Mucosa of descending colon (tissue), 3 donors: ENCODE measurements around the gene HHAT. TPM values are rescaled to one million over a fixed set of nuclear protein-coding genes. Genes with fewer than 3 reads are reported as not detected.

Experiments
- ATAC-seq: fragments of 200-7000 bp; cut with Tn5 transposase; one replicate; pipeline ENCODE4 v1.9.1; 2020; ENCODE audit warnings: mild to moderate bottlenecking, moderate library complexity
- DNase-seq, 3 donors: peaks; one replicate each; pipeline ENCODE4 v3.0.0-alpha.2; 2020
- H3K36me3 ChIP-seq: fragments of 200-600 bp; one replicate; pipeline ENCODE4 v1.8.0; 2021; ENCODE audit warnings: low read depth, mild to moderate bottlenecking
- H3K4me1 ChIP-seq: fragments of 200-600 bp; one replicate; pipeline ENCODE4 v1.8.0; 2021; ENCODE audit warnings: low read depth, mild to moderate bottlenecking
- H3K4me3 ChIP-seq: fragments of 200-600 bp; one replicate; pipeline ENCODE4 v1.8.0; 2021; ENCODE audit warnings: mild to moderate bottlenecking
- H3K9me3 ChIP-seq: fragments of 200-600 bp; one replicate; pipeline ENCODE4 v1.8.0; 2021; ENCODE audit warnings: mild to moderate bottlenecking
- intact Hi-C, 2 donors: fragments of 100-400 bp; cut with DNase I in 1 of 2; cut with micrococcal nuclease in 1 of 2; formaldehyde crosslinking; loops; one replicate each; pipeline versions ENCODE4 v1.11.0 to v1.11.1; 2022; cut with DNase I, micrococcal nuclease
- total RNA-seq, 3 donors: library from RNA; stranded (reverse); fragmentation: NEBNext Ultra II Directional in 2 of 3; extraction: Animal tissue kit (Norgen Biotek cat#: 25700) in 2 of 3; gene quantifications; one replicate each; pipeline versions ENCODE4 v1.2.1 to v1.2.4, GENCODE V29; 2021 to 2023
- TF ChIP-seq, protein P1 (sequence below): fragments of 200-600 bp; IDR thresholded peaks from one replicate; pipeline ENCODE4 v1.8.0; 2022; ENCODE audit warnings: antibody characterized with exemption, mild to moderate bottlenecking
- donor health status: DM: no; HTN: no; CAD: no; lungs with moderate emphysema.
- donor health status: DM: no; HTN: no; CAD: no.
- donor health status: DM: no; HTN: yes; CAD: no.

HHAT gene
- total RNA-seq, 3 donors from 2014 or later: 4.1 to 8.6 (median 5.9) TPM

DNA sequence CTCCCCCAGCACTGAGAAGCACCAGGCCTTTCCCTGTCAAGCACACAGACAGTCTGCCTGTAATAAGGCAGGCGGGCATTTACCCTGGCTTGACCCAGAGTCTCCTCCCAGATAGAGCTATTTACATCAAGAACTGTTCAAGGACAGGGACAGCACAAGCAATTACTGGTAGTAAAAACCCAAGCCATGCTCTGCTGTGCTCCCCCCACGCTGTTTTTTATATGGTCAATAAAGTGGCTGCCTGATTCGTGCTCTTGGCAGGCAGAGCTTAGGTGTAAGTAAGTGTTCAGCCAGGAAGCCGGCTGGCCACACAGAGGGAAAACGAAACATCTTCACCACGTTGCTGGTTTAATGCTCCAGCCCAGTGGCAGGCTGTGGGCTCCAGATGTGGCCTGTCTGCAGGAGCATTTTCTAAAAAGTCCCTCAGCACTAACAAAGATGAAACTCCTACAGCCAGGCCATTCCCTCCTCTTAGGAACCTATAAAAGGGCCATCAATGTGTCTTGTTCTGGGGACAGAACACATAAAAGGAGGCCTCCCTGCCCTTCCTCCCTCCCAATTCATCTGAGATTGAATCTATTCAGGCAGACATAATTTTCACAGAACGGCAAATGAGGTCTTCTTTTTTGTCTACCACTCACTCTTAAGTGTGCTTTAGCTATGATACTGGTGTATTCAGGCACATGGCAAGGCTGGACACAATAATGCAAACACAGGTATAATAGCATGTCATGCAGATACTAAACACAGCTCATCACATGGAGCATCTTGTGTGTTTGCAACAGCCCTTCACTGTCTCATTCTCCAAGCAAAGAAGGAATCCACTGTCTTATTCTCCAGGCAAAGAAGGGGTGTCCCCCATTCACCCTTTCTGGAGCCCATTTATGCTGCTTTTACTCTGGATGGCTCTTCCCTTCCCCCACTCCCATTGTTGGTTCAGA, 378.9 kb downstream of the HHAT start:
- Histone ChIP-seq H3K36me3 (no peaks in the 10 kb centered on the region), H3K4me1 (peaks cover 12% of the 10 kb centered on the region), H3K9me3 (no peaks in the 10 kb centered on the region), H3K4me3 (no peak overlapping the region)
- peak in 2 of 3 donors; percentile 51 to 75 for DNase-seq
- intact Hi-C loops: no loop called here
- TF ChIP-seq, protein P1, sequence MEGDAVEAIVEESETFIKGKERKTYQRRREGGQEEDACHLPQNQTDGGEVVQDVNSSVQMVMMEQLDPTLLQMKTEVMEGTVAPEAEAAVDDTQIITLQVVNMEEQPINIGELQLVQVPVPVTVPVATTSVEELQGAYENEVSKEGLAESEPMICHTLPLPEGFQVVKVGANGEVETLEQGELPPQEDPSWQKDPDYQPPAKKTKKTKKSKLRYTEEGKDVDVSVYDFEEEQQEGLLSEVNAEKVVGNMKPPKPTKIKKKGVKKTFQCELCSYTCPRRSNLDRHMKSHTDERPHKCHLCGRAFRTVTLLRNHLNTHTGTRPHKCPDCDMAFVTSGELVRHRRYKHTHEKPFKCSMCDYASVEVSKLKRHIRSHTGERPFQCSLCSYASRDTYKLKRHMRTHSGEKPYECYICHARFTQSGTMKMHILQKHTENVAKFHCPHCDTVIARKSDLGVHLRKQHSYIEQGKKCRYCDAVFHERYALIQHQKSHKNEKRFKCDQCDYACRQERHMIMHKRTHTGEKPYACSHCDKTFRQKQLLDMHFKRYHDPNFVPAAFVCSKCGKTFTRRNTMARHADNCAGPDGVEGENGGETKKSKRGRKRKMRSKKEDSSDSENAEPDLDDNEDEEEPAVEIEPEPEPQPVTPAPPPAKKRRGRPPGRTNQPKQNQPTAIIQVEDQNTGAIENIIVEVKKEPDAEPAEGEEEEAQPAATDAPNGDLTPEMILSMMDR: no peak
- peak; percentile 89 for ATAC-seq

DNA sequence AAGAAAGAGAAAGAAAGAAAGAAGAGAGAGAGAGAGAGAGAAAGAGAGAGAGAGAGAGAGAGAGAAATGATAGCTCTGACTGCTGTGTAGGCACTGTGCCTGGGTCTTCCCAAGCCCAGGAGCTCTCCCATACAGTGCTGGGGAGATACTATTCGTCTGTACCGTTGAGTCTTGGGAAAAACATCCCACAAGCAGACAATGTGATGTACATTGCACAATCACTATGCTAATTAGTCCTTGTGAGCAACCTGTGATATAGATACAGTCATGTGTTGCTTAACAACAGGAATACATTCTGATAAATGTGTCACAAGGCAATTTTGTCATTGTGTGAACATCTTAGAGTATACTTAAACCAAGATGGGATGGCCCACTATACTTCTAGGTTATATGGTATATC, 381.0 kb downstream of the HHAT start:
- H3K4me1 ChIP-seq: peaks cover 12% of the 10 kb centered on the region
- TF ChIP-seq, protein P1: no peak
- intact Hi-C loops: no loop called here
- DNase-seq (no peak), ATAC-seq (no peak)
- H3K9me3 ChIP-seq: no peaks in the 10 kb centered on the region
- no peak overlapping the region for H3K4me3 ChIP-seq
- H3K36me3 ChIP-seq: no peaks in the 10 kb centered on the region

DNA sequence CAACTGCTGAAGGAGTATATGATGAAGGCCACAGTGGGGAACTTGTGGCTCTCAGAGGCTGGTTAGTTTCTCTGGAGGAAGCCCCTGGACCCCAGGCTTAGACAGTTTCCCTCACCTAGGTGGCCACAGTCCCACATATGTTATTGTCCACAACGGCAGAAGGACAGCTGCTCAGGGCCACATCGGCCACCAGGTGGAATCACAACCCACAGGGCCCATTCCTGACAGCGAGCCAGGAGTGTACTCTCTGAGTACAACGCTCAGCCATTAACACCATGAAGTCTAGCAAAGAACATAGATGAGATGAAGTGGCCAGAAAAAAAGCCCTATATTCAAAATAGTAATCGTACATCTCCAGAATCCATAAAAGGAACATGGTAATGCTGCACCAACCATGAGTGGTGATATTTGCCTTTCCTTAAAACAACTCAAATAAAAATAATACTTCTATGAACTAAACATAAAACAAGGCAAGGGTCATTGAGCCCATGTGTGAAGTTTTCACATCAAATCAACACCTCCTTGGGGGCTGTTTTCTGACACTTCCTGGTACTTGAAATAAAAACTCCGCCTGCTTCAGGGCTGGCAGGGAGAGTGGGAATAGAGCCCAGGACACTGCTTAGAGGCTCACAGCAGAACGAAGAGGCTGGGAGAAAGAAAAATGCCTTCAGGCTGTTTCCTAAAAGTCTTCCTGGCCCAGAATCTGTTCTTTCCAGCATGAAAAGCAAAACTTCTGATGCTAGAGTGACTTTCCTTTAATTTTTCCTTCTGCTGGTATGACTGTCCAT, 383.3 kb downstream of the HHAT start:
- DNase-seq: no peak
- Histone ChIP-seq H3K9me3 (no peaks in the 10 kb centered on the region), H3K36me3 (no peaks in the 10 kb centered on the region), H3K4me3 (no peak overlapping the region), H3K4me1 (peaks cover 11% of the 10 kb centered on the region)
- TF ChIP-seq, protein P1: no peak
- intact Hi-C loops: no loop called here
- ATAC-seq: no peak

DNA sequence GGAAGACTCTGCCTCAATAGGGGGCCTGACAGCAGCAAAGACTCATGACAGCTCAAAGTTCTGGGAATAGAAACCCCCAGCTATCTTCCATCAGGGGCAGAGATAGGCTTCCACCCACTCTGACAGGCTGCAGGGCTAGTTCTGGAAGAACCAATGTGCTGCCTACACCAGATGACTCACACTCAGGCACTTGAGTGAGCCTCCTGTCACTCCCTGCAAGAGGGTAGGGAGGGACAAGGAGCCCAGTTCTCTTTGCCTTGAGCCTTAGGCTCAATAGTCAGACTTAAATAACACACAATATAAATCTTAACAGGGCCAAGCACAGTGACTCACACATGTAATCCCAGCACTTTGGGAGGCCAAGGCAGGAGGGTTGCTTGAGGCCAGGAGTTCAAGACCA, 386.4 kb downstream of the HHAT start:
- no peak overlapping the region for H3K4me3 ChIP-seq
- H3K4me1 ChIP-seq: no peaks in the 10 kb centered on the region
- no peak for ATAC-seq
- no peaks in the 10 kb centered on the region for H3K9me3 ChIP-seq
- H3K36me3 ChIP-seq: no peaks in the 10 kb centered on the region
- DNase-seq: no peak
- TF ChIP-seq, protein P1: no peak
- intact Hi-C loops: no loop called here

DNA sequence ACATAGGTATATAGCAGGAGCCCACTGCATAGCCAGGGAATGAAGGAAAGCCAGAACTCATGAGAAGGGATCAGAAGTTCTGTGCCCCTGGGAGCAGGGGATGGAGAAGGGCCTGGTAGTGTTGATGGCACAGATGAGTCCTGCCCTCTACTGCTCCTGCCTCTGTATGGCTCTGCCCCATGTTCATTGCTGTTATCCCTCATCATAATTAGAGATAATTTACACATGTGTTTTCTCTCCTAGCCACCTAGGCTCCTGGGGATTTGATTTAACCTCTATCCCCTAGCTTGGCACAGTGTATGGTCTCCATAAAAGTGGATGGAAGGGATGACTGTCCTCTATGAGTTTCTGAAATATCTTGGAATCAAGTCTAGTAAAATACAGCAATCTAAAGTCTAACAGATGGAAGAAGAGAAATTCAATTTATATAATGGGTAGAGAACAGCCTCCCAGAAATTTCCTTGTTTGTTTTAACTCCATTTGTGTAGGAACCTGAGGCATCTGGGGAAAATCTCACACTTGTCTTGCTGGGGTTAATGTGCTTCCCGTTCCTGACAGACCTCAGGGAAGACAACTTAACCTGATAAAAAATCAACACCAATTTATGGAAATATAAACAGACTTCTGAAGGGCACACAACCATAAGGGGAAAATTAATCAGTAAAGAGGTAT, 393.8 kb downstream of the HHAT start:
- Histone ChIP-seq H3K9me3 (no peaks in the 10 kb centered on the region), H3K36me3 (no peaks in the 10 kb centered on the region), H3K4me1 (no peaks in the 10 kb centered on the region), H3K4me3 (no peak overlapping the region)
- ATAC-seq: no peak
- TF ChIP-seq, protein P1: no peak
- DNase-seq: no peak
- intact Hi-C loops: no loop called here
